ENCODE measurements around the gene CFAP119. TPM values are rescaled to one million over a fixed set of nuclear protein-coding genes. Genes with fewer than 3 reads are reported as not detected.

The CFAP119 gene
- polyA plus RNA-seq, 3 donors = 2.4 to 25.3 (median 3.5) TPM

- WGBS (ENCODE audit: insufficient coverage) = 93% methylated on average over 3 of the region's 8 CpGs
- Histone ChIP-seq H3K4me1 (ENCODE audit: control insufficient read depth in 1 of 2, insufficient read depth in 2 of 2, low read length in 2 of 2) (peaks cover 3 to 4% of the 10 kb centered on the region in 2 donors), H3K27ac (ENCODE audit: low read depth in 1 of 2, low read length in 2 of 2) (no peak overlapping the region), H3K9me3 (replicated peaks in 1 of 2; ENCODE audit: control insufficient read depth in 1 of 2, insufficient read depth in 1 of 2, low read length in 2 of 2) (no peaks in the 10 kb centered on the region), H3K4me3 (replicated peaks in 1 of 3; ENCODE audit: low read depth in 2 of 3, low read length in 3 of 3) (no peak overlapping the region), H3K79me2 (ENCODE audit: insufficient read depth, low read length) (no peaks in the 10 kb centered on the region), H3K36me3 (replicated peaks in 1 of 2; ENCODE audit: control insufficient read depth in 1 of 2, insufficient read depth in 2 of 2, low read length in 2 of 2) (no peaks in the 10 kb centered on the region), H4K20me1 (ENCODE audit: insufficient read depth, low read length) (no peaks in the 10 kb centered on the region), H2AFZ (ENCODE audit: insufficient read depth, low read depth, low read length, poor library complexity, severe bottlenecking) (no peak overlapping the region), H3K4me2 (replicated peaks; ENCODE audit: extremely low read depth, low read length, poor library complexity, severe bottlenecking) (no peak overlapping the region), H3K27me3 (ENCODE audit: control insufficient read depth in 2 of 2, insufficient read depth in 2 of 2, low read length in 2 of 2) (no peaks in the 10 kb centered on the region), H3K9ac (ENCODE audit: insufficient read depth, low read length, poor library complexity, severe bottlenecking) (no peak overlapping the region)
- no peak overlapping the region for H3K27ac Mint-ChIP-seq
- intact Hi-C loops (cut with micrococcal nuclease) = no loop called here
- no peak for TF ChIP-seq CTCF (IDR thresholded peaks at IDR 0.05)
- peaks cover 9% of the 10 kb centered on the region for H3K4me1 Mint-ChIP-seq
- no peak overlapping the region for H3K4me3 Mint-ChIP-seq
- H3K9me3 Mint-ChIP-seq = no peaks in the 10 kb centered on the region
- DNase-seq = no peak
- H3K27me3 Mint-ChIP-seq (ENCODE audit: low read depth in 3 of 3) = no peaks in the 10 kb centered on the region
- H3K36me3 Mint-ChIP-seq = no peaks in the 10 kb centered on the region
These were observed 35.9 kb upstream of the CFAP119 start for GRCh38 chr16:30797670-30798309.

GRCh38 chr16:30794634-30795033 lies 32.8 kb upstream of the CFAP119 start:
- no peak overlapping the region for H3K9ac ChIP-seq (ENCODE audit: insufficient read depth, low read length, poor library complexity, severe bottlenecking)

More at GRCh38 chr16:30794634-30795033, 32.8 kb upstream of the CFAP119 start:
- Histone ChIP-seq H3K27ac (ENCODE audit: low read depth in 1 of 2, low read length in 2 of 2) (no peak overlapping the region), H3K4me1 (ENCODE audit: control insufficient read depth in 1 of 2, insufficient read depth in 2 of 2, low read length in 2 of 2) (no peaks in the 10 kb centered on the region), H3K9me3 (replicated peaks in 1 of 2; ENCODE audit: control insufficient read depth in 1 of 2, insufficient read depth in 1 of 2, low read length in 2 of 2) (no peaks in the 10 kb centered on the region), H2AFZ (ENCODE audit: insufficient read depth, low read depth, low read length, poor library complexity, severe bottlenecking) (no peak overlapping the region), H3K4me2 (replicated peaks; ENCODE audit: extremely low read depth, low read length, poor library complexity, severe bottlenecking) (no peak overlapping the region), H3K79me2 (ENCODE audit: insufficient read depth, low read length) (no peaks in the 10 kb centered on the region), H3K27me3 (ENCODE audit: control insufficient read depth in 2 of 2, insufficient read depth in 2 of 2, low read length in 2 of 2) (no peaks in the 10 kb centered on the region), H3K4me3 (replicated peaks in 1 of 3; ENCODE audit: low read depth in 2 of 3, low read length in 3 of 3) (no peak overlapping the region), H4K20me1 (ENCODE audit: insufficient read depth, low read length) (no peaks in the 10 kb centered on the region), H3K36me3 (replicated peaks in 1 of 2; ENCODE audit: control insufficient read depth in 1 of 2, insufficient read depth in 2 of 2, low read length in 2 of 2) (no peaks in the 10 kb centered on the region)
- H3K9me3 Mint-ChIP-seq = no peaks in the 10 kb centered on the region
- intact Hi-C loops (cut with micrococcal nuclease) = no loop called here
- no peak for TF ChIP-seq CTCF (IDR thresholded peaks at IDR 0.05)
- no peaks in the 10 kb centered on the region for H3K36me3 Mint-ChIP-seq
- no peak overlapping the region for H3K4me3 Mint-ChIP-seq
- peak overlapping the region in 1 of 7 donors; percentile 11 for H3K27ac Mint-ChIP-seq
- H3K27me3 Mint-ChIP-seq (ENCODE audit: low read depth in 3 of 3) = peaks cover 0 to 2% (median 0%) of the 10 kb centered on the region in 3 donors
- 85% methylated on average over 2 of the region's 3 CpGs for WGBS (ENCODE audit: insufficient coverage)
- H3K4me1 Mint-ChIP-seq = peaks cover 2% of the 10 kb centered on the region
- no peak for DNase-seq
